GM18508 (cell line): ENCODE measurements around the gene LEKR1.

Source experiments
- ATAC-seq: cut with Tn5 transposase; IDR thresholded peaks from one replicate; pipeline ENCODE4 v1.9.1; 2021; ENCODE audit warnings: moderate number of reproducible peaks; ENCODE audit not compliant: insufficient read depth, unreplicated experiment

The LEKR1 gene

GRCh38 chr3:157073810-157074209 lies 247.7 kb downstream of the LEKR1 start:
- no peak for ATAC-seq

GRCh38 chr3:157074490-157074889 lies 248.3 kb downstream of the LEKR1 start:
- ATAC-seq, result no peak

- no peak for ATAC-seq
These were observed 248.8 kb downstream of the LEKR1 start for GRCh38 chr3:157074981-157075380.

- no peak for ATAC-seq
These were observed 249.7 kb downstream of the LEKR1 start for GRCh38 chr3:157075693-157076420.

- no peak for ATAC-seq
These were observed 251.4 kb downstream of the LEKR1 start for GRCh38 chr3:157077565-157077991.

GRCh38 chr3:157078131-157078810 lies 252.1 kb downstream of the LEKR1 start:
- no peak for ATAC-seq

- ATAC-seq, result no peak
These were observed 252.6 kb downstream of the LEKR1 start for GRCh38 chr3:157078811-157079185.

- no peak for ATAC-seq
These were observed 253.7 kb downstream of the LEKR1 start for GRCh38 chr3:157079676-157080369.

- no peak for ATAC-seq
These were observed 255.6 kb downstream of the LEKR1 start for GRCh38 chr3:157081626-157082210.

- no peak for ATAC-seq
These were observed 256.3 kb downstream of the LEKR1 start for GRCh38 chr3:157082305-157082982.

- no peak for ATAC-seq
These were observed 257.7 kb downstream of the LEKR1 start for GRCh38 chr3:157083824-157084223.

- no peak for ATAC-seq
These were observed 260.1 kb downstream of the LEKR1 start for GRCh38 chr3:157086060-157086750.

GRCh38 chr3:157086775-157087174 lies 260.6 kb downstream of the LEKR1 start:
- no peak for ATAC-seq

- ATAC-seq, result no peak
These were observed 261.2 kb downstream of the LEKR1 start for GRCh38 chr3:157087373-157087772.

- ATAC-seq, result no peak
These were observed 261.8 kb downstream of the LEKR1 start for GRCh38 chr3:157087780-157088600.

GRCh38 chr3:157088601-157089454 lies 262.7 kb downstream of the LEKR1 start:
- ATAC-seq, result peak; percentile 49

- ATAC-seq, result peak; percentile 8
These were observed 263.5 kb downstream of the LEKR1 start for GRCh38 chr3:157089455-157090221.
